Prostate gland (tissue), 2 donors: Measurements from ENCODE around the gene PSMD11.

Source experiments
- POLR2A ChIP-seq: fragments of 450-650 bp; IDR thresholded peaks from one replicate; pipeline ENCODE4 v1.6.1; 2016; ENCODE audit warnings: antibody characterized with exemption, mild to moderate bottlenecking
- TF ChIP-seq, protein P1 (sequence below), 4 experiments: fragments of 200-600 bp in 2 of 4; fragments of 450-650 bp in 2 of 4; sonication (generic) in 2 of 4; IDR thresholded peaks; 1 replicate in 3 of 4; 2 replicates in 1 of 4; pipeline ENCODE4 v1.5.1; 2016 to 2019; ENCODE audit warnings: antibody characterized with exemption in 4 of 4, mild to moderate bottlenecking in 2 of 4, moderate library complexity in 2 of 4

DNA sequence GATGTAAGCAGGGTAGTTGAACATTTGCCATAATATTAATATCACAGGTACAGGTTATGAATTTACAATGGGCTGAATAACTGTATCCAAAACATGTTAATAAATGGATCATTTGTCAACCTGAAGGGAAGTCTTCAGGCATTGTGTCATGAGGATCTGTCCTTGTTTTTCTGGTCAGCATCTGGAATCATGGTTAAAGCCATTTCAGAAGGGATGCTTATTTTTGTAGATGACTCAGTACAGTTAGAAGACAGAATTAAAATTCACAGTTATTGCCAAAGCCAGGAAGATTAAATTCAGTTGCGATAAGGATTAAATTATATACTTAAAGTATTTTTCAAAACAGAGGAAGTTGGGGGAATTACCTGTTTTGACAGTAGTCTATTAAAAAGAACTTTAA lies 8.0 kb downstream of the PSMD11 start:
- TF ChIP-seq, protein P1, sequence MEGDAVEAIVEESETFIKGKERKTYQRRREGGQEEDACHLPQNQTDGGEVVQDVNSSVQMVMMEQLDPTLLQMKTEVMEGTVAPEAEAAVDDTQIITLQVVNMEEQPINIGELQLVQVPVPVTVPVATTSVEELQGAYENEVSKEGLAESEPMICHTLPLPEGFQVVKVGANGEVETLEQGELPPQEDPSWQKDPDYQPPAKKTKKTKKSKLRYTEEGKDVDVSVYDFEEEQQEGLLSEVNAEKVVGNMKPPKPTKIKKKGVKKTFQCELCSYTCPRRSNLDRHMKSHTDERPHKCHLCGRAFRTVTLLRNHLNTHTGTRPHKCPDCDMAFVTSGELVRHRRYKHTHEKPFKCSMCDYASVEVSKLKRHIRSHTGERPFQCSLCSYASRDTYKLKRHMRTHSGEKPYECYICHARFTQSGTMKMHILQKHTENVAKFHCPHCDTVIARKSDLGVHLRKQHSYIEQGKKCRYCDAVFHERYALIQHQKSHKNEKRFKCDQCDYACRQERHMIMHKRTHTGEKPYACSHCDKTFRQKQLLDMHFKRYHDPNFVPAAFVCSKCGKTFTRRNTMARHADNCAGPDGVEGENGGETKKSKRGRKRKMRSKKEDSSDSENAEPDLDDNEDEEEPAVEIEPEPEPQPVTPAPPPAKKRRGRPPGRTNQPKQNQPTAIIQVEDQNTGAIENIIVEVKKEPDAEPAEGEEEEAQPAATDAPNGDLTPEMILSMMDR (IDR thresholded peaks at IDR 0.05): no peak
- TF ChIP-seq POLR2A: no peak
